Thyroid gland (tissue), 4 donors: ENCODE data around the gene NFASC. TPM values are rescaled to one million over a fixed set of nuclear protein-coding genes. Genes with fewer than 3 reads are reported as not detected.

Experiments
- DNase-seq, 2 donors: peaks; one replicate each; pipeline ENCODE4 v3.0.0-alpha.2; 2019
- H3K27ac ChIP-seq, 3 donors: fragments of 200-600 bp; sonication (generic); 1 replicate in 2 of 3; 2 replicates in 1 of 3; pipeline ENCODE4 v1.5.1; 2016 to 2019; ENCODE audit warnings: mild to moderate bottlenecking in 1 of 3, moderate library complexity in 1 of 3
- H3K27me3 ChIP-seq: fragments of 200-600 bp; sonication (generic); one replicate; pipeline ENCODE4 v1.5.1; 2019
- H3K36me3 ChIP-seq, 2 donors: fragments of 200-600 bp; sonication (generic); one replicate each; pipeline ENCODE4 v1.5.1; 2016 to 2019
- H3K4me1 ChIP-seq, 2 donors: fragments of 200-600 bp; sonication (generic); one replicate each; pipeline ENCODE4 v1.5.1; 2017 to 2019
- H3K4me3 ChIP-seq, 3 donors: fragments of 200-600 bp; sonication (generic); replicated peaks in 1 of 3; 1 replicate in 2 of 3; 2 replicates in 1 of 3; pipeline ENCODE4 v1.5.1; 2016; ENCODE audit warnings: mild to moderate bottlenecking in 1 of 3
- H3K9me3 ChIP-seq: fragments of 200-600 bp; sonication (generic); one replicate; pipeline ENCODE4 v1.5.1; 2017
- CTCF ChIP-seq, 6 experiments: fragments of 200-600 bp in 3 of 6; fragments of 450-650 bp in 3 of 6; sonication (generic) in 3 of 6; IDR thresholded peaks; one replicate each; pipeline ENCODE4 v1.5.1; 2016 to 2019; ENCODE audit warnings: antibody characterized with exemption in 6 of 6, mild to moderate bottlenecking in 2 of 6, inconsistent platforms in 1 of 6, moderate library complexity in 1 of 6
- POLR2A ChIP-seq, 2 donors: fragments of 450-650 bp; IDR thresholded peaks; one replicate each; pipeline ENCODE4 v1.6.1; 2017; ENCODE audit warnings: antibody characterized with exemption in 2 of 2, mild to moderate bottlenecking in 2 of 2, moderate library complexity in 1 of 2
- WGBS, 2 donors: methylation state at CpG; one replicate each; pipeline ENCODE4 v1.1.5; 2017; 5-methylcytosine and 5-hydroxymethylcytosine counted together
- intact Hi-C: fragments of 100-400 bp; cut with DNase I; formaldehyde crosslinking; loops from one replicate; pipeline ENCODE4 v1.15.1; 2023
- total RNA-seq, 4 donors: library from RNA; depleted of rRNA; stranded (reverse); fragments of >200 nt; gene quantifications; one replicate each; pipeline ENCODE4 v1.2.3, GENCODE V29; 2016

The NFASC gene
- total RNA-seq, 4 donors from 2014 or later: 3.6 to 9.4 (median 3.9) TPM

GRCh38 chr1:204990059-204990664, 119.5 kb downstream of the NFASC start:
- 89 to 90% methylated on average over 3 of the region's 3 CpGs for WGBS, 2 donors
- intact Hi-C loops: loop anchor here (5.0 kb wide), 1 partner anchor 267 kb away; no protein-coding TSS in a partner anchor
- H3K9me3 ChIP-seq: no peaks in the 10 kb centered on the region
- no peak for DNase-seq
- no peaks in the 10 kb centered on the region for H3K27me3 ChIP-seq
- no peak overlapping the region for H3K4me3 ChIP-seq
- H3K36me3 ChIP-seq: no peaks in the 10 kb centered on the region
- H3K4me1 ChIP-seq: no peaks in the 10 kb centered on the region
- no peak overlapping the region for H3K27ac ChIP-seq
- TF ChIP-seq POLR2A (IDR thresholded peaks at IDR 0.05): no peak
- no peak for TF ChIP-seq CTCF (IDR thresholded peaks at IDR 0.05)

- H3K36me3 ChIP-seq: no peaks in the 10 kb centered on the region
Observed at GRCh38 chr1:204990721-204991341, 120.2 kb downstream of the NFASC start.

GRCh38 chr1:204991342-204991844, 120.7 kb downstream of the NFASC start:
- no peaks in the 10 kb centered on the region for H3K27me3 ChIP-seq
- no peak for DNase-seq
- intact Hi-C loops: loop anchor here (5.0 kb wide), 1 partner anchor 266 kb away; no protein-coding TSS in a partner anchor
- no peak overlapping the region for H3K27ac ChIP-seq
- TF ChIP-seq POLR2A (IDR thresholded peaks at IDR 0.05) (no peak), CTCF (IDR thresholded peaks at IDR 0.05) (no peak)
- H3K9me3 ChIP-seq: no peaks in the 10 kb centered on the region
- H3K4me3 ChIP-seq: no peak overlapping the region
- no peaks in the 10 kb centered on the region for H3K36me3 ChIP-seq
- 73 to 97% methylated on average over 3 to 8 of the region's 11 CpGs for WGBS, 2 donors
- H3K4me1 ChIP-seq: no peaks in the 10 kb centered on the region

More at GRCh38 chr1:204990721-204991341, 120.2 kb downstream of the NFASC start:
- no peaks in the 10 kb centered on the region for H3K9me3 ChIP-seq
- H3K4me3 ChIP-seq: no peak overlapping the region
- no peak for TF ChIP-seq POLR2A (IDR thresholded peaks at IDR 0.05)
- no peak for TF ChIP-seq CTCF (IDR thresholded peaks at IDR 0.05)
- intact Hi-C loops: loop anchor here (5.0 kb wide), 1 partner anchor 266 kb away; no protein-coding TSS in a partner anchor
- no peaks in the 10 kb centered on the region for H3K4me1 ChIP-seq
- no peak overlapping the region for H3K27ac ChIP-seq
- no peak for DNase-seq
- H3K27me3 ChIP-seq: no peaks in the 10 kb centered on the region
- 83 to 85% methylated on average over 11 of the region's 11 CpGs for WGBS, 2 donors

- H3K4me1 ChIP-seq: no peaks in the 10 kb centered on the region
- intact Hi-C loops: loop anchor here (5.0 kb wide), 1 partner anchor 265 kb away; no protein-coding TSS in a partner anchor
- TF ChIP-seq POLR2A (IDR thresholded peaks at IDR 0.05): no peak
- TF ChIP-seq CTCF (IDR thresholded peaks at IDR 0.05): no peak
- no peaks in the 10 kb centered on the region for H3K36me3 ChIP-seq
- WGBS, 2 donors: 82 to 90% methylated on average over 13 of the region's 13 CpGs
- no peaks in the 10 kb centered on the region for H3K27me3 ChIP-seq
- no peak for DNase-seq
- no peak overlapping the region for H3K4me3 ChIP-seq
- no peaks in the 10 kb centered on the region for H3K9me3 ChIP-seq
- no peak overlapping the region for H3K27ac ChIP-seq
Observed at GRCh38 chr1:204992201-204992997, 121.7 kb downstream of the NFASC start.
